Natural killer cell treated with Interleukin-12 subunit alpha and Interleukin-12 subunit beta and Interleukin-15 and Interleukin-18, amount 100 ng/mL, for 72 hours (primary cell): Measurements from ENCODE around the gene PICK1. TPM values are rescaled to one million over a fixed set of nuclear protein-coding genes. Genes with fewer than 3 reads are reported as not detected.

ENCODE experiments used
- ATAC-seq, 2 donors: fragments of 150-1000 bp; cut with Tn5 transposase in 1 of 2; sonication (Bioruptor Pico), chemical (Tn5 transposase) in 1 of 2; 2 replicates each; pipeline ENCODE4 v1.10.0; 2021
- DNase-seq: peaks from one replicate; pipeline ENCODE4 v3.0.0; 2022; ENCODE audit warnings: low spot score
- H3K27ac Mint-ChIP-seq, 2 donors: 1 replicate in 1 of 2; 2 replicates in 1 of 2; pipeline ENCODE4 v1.8.0; 2022; ENCODE audit warnings: mixed read lengths in 2 of 2, mild to moderate bottlenecking in 1 of 2, moderate library complexity in 1 of 2
- H3K27me3 Mint-ChIP-seq, 2 donors: 1 replicate in 1 of 2; 2 replicates in 1 of 2; pipeline ENCODE4 v1.8.0; 2022; ENCODE audit warnings: mixed read lengths in 2 of 2
- H3K36me3 Mint-ChIP-seq: one replicate; pipeline ENCODE4 v1.8.0; 2022; ENCODE audit warnings: mixed read lengths
- H3K4me1 Mint-ChIP-seq, 2 donors: 1 replicate in 1 of 2; 2 replicates in 1 of 2; pipeline ENCODE4 v1.8.0; 2022; ENCODE audit warnings: low read depth in 2 of 2, mixed read lengths in 2 of 2, mild to moderate bottlenecking in 1 of 2
- H3K4me3 Mint-ChIP-seq: one replicate; pipeline ENCODE4 v1.8.0; 2022; ENCODE audit warnings: mixed read lengths
- H3K9me3 Mint-ChIP-seq: 2 replicates; pipeline ENCODE4 v1.8.0; 2022; ENCODE audit warnings: mixed read lengths
- total RNA-seq, 2 donors: library from RNA; stranded (reverse); gene quantifications; one replicate each; pipeline ENCODE4 v1.2.3, GENCODE V29; 2022

The PICK1 gene
- total RNA-seq, 2 donors from 2014 or later: 14.8 to 18.8 TPM

DNA sequence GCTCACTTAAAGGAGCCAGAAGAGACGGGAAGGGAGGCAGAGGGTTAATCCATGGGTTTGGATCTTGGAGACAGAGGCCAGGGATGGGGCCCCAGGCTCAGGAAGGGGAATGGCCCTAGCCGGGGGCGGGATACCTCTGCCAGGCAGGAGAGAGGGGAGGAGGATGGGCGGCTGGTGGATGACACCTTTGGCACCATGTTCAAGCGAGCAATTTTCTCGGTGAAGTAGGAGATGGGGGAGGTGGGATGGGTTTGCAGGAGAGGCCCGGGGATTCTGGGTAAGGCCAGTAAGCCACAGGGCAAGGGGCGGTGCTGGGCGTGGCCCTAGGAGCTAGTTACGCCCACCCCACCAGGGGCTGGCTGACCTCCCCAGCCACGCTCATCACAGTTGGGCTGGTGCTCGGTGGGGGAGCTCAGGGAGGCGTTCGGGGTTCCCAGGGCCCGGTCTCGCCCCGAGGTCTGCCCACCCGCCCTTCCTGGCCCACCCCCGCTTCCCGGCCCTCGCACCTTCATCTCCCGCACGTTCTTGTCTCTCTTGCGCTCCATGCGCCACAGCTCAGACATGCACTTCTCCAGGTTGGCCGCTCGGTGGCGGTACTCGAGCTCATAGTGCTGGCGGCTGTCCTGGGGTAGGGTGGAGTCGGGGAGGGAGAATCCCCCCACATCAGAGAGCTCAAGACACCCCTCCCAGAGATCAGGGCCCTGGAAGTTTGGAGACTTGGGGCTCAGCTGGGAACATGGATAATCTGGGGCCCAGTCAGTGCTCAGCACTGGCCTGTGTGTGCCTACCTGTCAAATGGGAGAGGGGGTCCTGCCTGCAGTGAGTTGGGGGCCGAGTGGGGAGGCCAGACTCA, 40.6 kb downstream of the PICK1 start:
- ATAC-seq (no peak), DNase-seq (peak; percentile 51)
- Mint-ChIP-seq H3K27me3 (no peaks in the 10 kb centered on the region), H3K4me1 (peaks cover 6 to 8% of the 10 kb centered on the region in 2 donors), H3K36me3 (no peaks in the 10 kb centered on the region), H3K9me3 (no peaks in the 10 kb centered on the region), H3K4me3 (no peak overlapping the region), H3K27ac (no peak overlapping the region)

DNA sequence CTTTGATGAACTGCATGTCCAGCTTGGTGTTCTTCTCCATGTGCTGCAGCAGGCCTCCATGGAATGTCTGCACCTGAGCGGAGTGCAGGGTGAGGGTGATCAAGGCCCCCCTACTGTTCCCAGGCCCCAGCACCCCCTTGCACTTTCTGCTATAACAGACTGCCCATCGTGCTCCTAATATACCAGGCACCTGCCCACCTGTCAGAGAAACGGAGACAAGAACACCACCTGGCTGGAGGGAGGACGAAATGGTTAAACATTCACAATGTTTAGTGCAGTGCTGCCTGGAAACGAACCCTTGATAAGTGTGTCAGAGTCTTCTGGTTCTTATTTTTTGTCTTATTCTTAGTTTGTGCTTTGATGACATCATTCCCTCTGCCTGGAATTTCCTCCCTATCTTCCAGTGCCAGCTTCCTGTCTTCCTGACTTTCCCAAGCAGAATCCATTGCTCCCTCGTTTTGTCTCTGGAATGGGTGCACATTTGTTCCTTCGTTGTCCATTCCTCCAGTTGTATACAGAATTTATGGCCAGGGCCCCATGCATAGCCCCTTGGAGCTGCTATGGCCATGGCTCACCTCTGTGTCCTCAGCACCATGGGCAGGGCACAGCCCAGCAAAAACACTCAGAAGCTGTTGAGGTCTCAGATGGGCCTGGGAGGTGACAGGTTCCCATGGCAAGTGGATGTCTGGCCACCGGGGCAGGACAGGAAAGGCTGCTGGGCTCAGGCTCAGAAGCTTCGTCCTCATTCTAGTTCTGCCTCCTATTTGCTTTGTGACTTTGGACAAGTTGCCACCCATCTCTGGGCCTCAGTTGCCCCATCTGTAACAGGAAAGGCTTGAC, 41.4 kb downstream of the PICK1 start:
- Mint-ChIP-seq H3K4me3 (no peak overlapping the region), H3K36me3 (no peaks in the 10 kb centered on the region), H3K9me3 (no peaks in the 10 kb centered on the region), H3K4me1 (peaks cover 6 to 11% of the 10 kb centered on the region in 2 donors), H3K27me3 (no peaks in the 10 kb centered on the region), H3K27ac (no peak overlapping the region)
- ATAC-seq (no peak), DNase-seq (peak; percentile 8)

DNA sequence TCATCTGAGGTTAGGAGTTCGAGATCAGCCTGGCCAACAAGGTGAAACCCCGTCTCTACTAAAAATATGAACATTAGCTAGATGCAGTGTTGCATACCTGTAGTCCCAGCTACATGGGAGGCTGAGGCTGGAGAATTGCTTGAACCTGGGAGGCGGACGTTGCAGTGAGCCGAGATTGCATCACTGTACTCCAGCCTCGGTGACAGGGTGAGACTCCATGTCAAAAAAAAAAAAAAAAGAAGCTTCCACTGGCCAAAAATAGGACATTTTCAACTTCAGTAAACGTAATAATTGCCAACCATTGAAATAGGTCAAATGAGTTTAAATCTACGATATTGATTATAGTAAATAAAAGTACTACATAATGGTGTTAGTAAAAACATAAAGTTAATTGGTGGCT, 46.4 kb downstream of the PICK1 start:
- Mint-ChIP-seq H3K36me3 (no peaks in the 10 kb centered on the region), H3K27me3 (no peaks in the 10 kb centered on the region), H3K4me3 (no peak overlapping the region), H3K27ac (no peak overlapping the region), H3K9me3 (no peaks in the 10 kb centered on the region), H3K4me1 (peaks cover 22 to 36% of the 10 kb centered on the region in 2 donors)
- no peak for ATAC-seq
- DNase-seq: peak; percentile 2

DNA sequence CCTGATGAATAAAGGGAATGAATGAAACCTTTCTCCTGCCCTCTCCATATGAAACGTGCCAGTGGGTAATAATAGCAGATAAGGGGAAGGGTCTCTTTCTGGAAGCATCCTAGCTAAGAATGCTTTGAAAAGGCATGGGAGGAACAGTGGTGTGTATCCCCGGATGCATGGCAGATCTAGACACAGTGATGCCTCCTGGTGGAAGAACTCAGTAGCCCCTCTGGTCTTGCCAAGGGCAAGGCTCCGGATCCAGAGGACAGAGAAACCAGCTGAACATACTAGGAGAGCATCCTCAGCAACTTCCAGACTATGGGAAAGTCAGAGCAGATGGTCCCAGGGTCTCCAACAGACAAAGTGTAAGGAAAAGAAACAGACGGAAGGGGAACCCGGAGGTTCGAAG, 46.9 kb downstream of the PICK1 start:
- H3K36me3 Mint-ChIP-seq: no peaks in the 10 kb centered on the region
- peak overlapping the region in 1 of 2 donors; percentile 46 for H3K27ac Mint-ChIP-seq
- peaks cover 22 to 37% of the 10 kb centered on the region in 2 donors for H3K4me1 Mint-ChIP-seq
- no peak overlapping the region for H3K4me3 Mint-ChIP-seq
- H3K9me3 Mint-ChIP-seq: no peaks in the 10 kb centered on the region
- DNase-seq (peak; percentile 22), ATAC-seq (no peak)
- no peaks in the 10 kb centered on the region for H3K27me3 Mint-ChIP-seq

DNA sequence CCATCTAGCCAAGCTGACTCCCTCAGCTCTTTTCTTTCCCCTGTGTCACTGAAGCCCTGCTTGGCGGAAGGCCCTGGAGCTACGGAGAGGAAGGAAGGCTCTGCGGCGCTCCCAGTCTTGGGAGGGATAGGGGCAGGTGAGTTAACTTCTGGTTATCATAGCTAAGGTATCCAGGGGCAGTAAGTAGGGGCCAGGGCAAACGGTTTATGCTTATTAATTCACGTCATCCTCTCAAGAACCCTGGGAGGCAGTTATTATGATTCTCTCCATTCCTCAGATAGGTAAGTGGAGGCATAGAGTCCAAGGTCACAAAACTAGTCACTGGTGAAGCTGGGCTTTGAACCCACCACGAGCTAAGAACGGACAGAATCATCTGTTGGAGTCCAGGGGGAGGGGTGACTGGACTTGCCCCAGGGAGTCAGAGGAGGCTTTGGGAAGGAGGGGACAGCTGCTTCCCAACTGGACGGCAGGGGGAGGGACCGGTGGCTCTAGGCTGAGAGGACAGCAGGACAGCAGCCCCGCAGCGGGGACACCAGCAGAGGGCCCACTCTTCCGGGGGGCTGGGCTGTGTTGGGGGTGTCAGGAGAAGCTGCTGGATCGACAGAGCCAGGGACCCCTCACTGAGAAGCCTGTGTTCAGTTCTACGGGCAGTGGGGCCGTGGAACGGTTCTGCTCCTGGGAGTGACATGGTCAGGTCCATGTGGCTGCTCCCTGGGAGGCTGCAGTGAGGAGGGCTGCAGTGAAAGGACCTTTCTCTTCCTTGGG, 49.8 kb downstream of the PICK1 start:
- ATAC-seq: no peak
- no peaks in the 10 kb centered on the region for H3K27me3 Mint-ChIP-seq
- H3K27ac Mint-ChIP-seq: no peak overlapping the region
- no peak overlapping the region for H3K4me3 Mint-ChIP-seq
- peak; percentile 49 for DNase-seq
- peaks cover 21 to 29% of the 10 kb centered on the region in 2 donors for H3K4me1 Mint-ChIP-seq
- no peaks in the 10 kb centered on the region for H3K9me3 Mint-ChIP-seq
- no peaks in the 10 kb centered on the region for H3K36me3 Mint-ChIP-seq

DNA sequence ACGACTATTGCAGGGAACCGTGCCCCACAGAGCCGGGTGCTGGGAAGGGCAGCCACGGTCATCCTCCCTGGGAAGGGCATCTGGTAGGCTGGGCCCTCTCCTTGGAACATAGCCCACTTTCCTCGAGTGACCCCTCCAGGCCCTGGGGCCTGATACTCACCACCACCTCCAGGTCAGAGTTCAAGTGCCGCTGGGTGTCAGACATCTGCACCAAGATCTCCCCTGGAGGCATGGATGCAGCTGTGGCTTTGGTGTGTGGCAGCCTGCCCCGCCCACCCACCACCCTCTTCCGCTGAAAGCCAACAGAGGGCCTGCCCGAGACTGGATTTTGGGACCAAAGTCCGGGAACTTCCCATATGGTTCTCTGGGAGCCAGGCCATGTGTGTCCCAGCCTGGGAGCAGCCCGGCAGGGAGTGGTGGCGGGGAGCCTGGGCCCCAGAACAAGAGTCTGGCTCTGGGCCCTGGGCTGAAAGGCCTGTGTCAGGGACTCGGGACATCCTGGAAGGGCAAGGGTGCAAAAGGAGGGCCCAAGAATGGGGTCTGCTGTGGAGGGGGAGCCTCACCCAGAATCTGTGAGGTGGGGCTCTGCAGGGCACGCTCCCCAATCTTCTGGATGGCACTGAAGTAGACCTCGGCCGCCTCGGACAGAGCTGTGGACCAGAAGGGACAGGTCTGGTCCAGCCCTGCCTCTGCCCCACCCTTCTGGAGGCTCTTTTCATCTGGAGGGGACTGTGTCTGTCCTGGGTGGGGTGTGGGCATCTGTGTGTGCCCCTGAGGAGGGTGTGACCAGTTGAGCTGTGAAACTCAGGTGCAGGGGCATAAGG, 50.7 kb downstream of the PICK1 start:
- DNase-seq: peak; percentile 56
- no peak overlapping the region for H3K4me3 Mint-ChIP-seq
- no peaks in the 10 kb centered on the region for H3K27me3 Mint-ChIP-seq
- no peak overlapping the region for H3K27ac Mint-ChIP-seq
- H3K4me1 Mint-ChIP-seq: peaks cover 21 to 31% of the 10 kb centered on the region in 2 donors
- no peaks in the 10 kb centered on the region for H3K9me3 Mint-ChIP-seq
- H3K36me3 Mint-ChIP-seq: no peaks in the 10 kb centered on the region
- no peak for ATAC-seq

DNA sequence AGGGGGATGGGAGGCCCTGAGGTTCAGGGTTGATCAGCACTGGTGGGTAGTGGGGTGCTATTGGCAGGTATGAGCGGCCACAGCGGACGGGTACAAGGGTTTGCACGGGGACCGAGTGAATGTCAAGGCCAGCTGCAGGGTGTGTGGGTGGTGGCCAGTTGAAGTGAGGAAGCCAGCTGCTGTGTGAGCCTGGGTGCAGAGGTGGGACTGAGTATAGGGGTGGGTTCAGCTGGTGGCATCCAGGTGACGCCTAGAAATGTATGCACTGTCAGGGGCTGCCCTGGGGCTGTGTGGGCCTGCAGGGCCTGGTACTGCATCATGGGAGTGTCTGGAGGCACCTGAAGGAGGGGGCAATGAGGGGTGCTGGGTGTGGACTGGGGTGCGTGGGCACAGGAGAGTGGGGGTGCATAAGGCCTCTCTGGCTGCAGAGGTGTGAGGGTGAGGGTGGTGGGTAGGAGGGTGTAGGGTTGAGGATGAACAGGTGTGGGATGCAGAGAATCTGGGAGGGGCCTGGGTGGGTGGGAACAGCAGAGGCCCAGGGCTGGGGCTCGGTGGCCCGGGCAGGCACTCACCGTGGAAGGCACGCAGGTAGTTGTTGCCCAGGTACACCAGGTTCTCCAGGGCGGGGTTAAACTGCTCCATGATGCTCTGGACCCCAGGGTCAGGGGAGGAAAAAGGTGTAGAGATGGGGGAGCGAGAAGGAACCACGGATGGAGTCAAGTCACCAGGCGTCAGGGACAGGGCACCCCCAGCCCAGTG, 51.5 kb downstream of the PICK1 start:
- no peak overlapping the region for H3K4me3 Mint-ChIP-seq
- DNase-seq (peak; percentile 47), ATAC-seq (peak; percentile 25 to 34)
- no peaks in the 10 kb centered on the region for H3K27me3 Mint-ChIP-seq
- no peaks in the 10 kb centered on the region for H3K9me3 Mint-ChIP-seq
- H3K27ac Mint-ChIP-seq: no peak overlapping the region
- no peaks in the 10 kb centered on the region for H3K36me3 Mint-ChIP-seq
- peaks cover 21 to 30% of the 10 kb centered on the region in 2 donors for H3K4me1 Mint-ChIP-seq

DNA sequence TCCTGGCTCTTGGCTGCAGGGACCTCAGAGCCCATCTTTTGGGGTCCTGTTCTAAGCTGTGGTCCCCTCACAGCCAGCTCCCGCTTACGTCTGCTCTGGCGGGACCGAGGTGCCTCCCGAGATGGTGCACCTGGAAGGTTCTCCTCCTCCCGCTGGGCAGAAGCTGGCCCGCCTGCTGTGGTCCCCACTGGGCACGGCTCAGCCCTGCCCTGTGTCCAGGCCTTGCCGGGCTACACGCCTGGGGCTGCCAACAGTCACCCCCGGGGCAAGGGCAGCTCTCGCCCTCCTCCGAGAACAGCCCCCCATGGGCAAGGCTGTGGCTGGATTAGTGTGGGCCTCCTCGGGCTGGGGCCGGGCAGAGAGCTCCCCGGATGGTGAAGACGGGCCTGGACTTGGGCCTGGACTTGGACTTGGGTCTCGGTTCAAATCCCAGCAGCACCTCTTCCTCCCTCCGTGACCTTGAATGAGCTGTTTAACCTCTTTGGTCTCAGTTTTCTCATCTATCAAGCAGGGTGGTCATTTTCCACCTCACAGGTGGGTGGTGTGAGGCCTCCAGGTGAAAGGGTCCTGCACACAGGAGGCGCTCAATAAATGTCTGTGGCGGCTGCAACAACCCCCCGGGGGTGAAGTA, 52.3 kb downstream of the PICK1 start:
- Mint-ChIP-seq H3K36me3 (no peaks in the 10 kb centered on the region), H3K27me3 (no peaks in the 10 kb centered on the region), H3K27ac (peak overlapping the region; percentile 54 to 75), H3K4me1 (peaks cover 18 to 28% of the 10 kb centered on the region in 2 donors), H3K4me3 (no peak overlapping the region), H3K9me3 (no peaks in the 10 kb centered on the region)
- DNase-seq (peak; percentile 28), ATAC-seq (no peak)

DNA sequence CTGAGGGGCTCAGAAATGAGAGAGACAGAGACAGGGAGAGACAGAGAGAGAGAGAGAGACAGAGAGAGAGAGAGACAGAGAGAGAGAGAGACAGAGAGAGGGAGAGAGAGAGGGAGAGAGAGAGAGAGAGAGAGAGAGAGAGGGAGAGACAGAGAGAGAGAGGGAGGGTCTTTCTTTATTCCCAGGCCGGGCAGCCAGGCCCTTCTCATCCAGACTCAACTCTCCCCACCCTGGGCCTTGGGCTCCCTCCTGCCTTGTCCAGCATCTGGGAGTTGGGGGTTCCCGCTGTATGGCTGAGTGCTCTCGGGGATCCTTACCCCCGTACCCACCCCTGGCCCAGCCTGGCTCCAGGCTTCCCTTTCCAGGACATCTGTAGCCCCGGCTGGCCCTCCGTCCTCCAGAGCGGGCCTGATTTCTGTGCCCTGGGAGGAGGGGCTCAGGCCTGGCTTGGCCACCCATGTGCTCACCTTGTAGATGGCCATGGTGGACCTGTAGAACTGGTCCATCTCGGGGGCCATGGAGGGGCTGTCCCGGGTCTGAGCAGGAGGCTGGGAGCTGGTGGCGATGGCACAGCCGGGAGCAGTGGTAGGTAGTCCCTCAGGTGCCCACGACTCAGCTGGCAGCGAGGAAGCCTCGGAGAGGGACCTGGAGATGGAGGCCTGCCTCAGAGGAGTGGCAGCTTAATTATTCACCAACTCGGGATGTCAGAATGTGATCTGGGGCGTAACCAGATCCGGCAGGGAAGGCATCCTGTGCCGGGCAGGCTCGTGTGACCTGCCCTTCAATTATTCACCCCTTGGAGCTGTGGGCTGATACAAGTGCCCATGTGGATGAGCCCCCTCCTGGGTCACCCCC, 53.0 kb downstream of the PICK1 start, which contains the start of gene BAIAP2L2:
Gene BAIAP2L2, minus strand, starts transcription at position 677 of the 855 bp plus-strand sequence. Its CDS starts 159 bp downstream, at position 518.
- no peaks in the 10 kb centered on the region for H3K27me3 Mint-ChIP-seq
- no peaks in the 10 kb centered on the region for H3K36me3 Mint-ChIP-seq
- H3K4me3 Mint-ChIP-seq: no peak within 1 kb of the TSS
- peaks cover 14 to 23% of the 10 kb centered on the region in 2 donors for H3K4me1 Mint-ChIP-seq
- ATAC-seq (no peak), DNase-seq (no peak)
- peak within 1 kb of the TSS; percentile 54 to 75 for H3K27ac Mint-ChIP-seq
- H3K9me3 Mint-ChIP-seq: no peaks in the 10 kb centered on the region

DNA sequence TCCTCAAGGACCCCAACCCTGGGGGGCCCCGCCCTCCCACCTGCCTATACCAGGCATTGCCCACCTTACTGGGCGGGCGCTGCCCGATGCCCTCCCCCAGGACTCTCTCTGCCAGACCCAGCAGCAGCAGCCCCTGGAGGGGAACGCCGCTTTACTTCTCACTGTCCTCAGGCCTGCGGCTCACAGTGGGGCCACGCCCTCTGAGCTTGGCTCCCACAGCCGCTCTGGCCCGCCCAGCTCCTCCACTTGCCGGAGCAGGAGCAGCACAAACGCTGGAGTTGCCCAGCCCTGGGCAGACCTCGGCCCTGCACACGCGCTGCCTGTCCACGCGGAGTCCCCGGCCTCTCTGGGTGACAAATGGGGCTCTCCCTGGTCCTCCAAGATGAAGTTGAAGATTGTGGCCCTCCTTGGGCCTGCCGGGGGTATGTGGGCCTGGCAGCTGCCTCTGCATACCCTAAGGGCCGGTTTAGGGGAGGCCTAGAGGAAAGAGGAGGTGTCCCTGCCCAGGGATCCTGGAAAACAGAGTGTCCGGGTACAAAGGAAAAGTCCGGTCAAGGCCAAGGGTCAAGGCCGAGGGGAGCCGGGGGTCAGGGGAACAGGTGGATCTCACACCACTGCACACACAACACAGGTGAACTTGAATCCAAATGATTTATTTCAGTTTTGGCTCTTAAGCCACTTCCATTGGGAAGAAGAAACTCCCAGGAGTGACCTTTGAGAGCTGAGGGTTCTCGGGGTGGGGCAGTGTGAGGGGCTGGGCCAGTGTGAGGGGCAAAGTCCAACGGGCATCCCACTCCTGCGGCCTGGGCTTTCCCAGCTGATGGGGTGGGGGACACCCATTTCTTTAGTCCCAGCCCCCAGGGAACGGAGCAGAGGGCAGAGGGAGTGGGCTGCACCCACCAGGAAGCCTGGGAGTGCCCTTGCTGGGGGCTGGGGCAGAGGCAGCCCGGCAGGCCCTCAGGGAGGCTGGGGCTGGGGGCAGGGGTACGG, 54.0 kb downstream of the PICK1 start:
- Mint-ChIP-seq H3K36me3 (no peaks in the 10 kb centered on the region), H3K9me3 (no peaks in the 10 kb centered on the region), H3K4me1 (peaks cover 10 to 19% of the 10 kb centered on the region in 2 donors), H3K4me3 (no peak overlapping the region), H3K27ac (no peak overlapping the region), H3K27me3 (no peaks in the 10 kb centered on the region)
- ATAC-seq (no peak), DNase-seq (no peak)
